Skeletal muscle cell (primary cell): Measurements from ENCODE around the gene ZNF592.

ENCODE experiments used
- DNase-seq: peaks from one replicate; pipeline ENCODE4 v3.0.0-alpha.2; 2010; ENCODE audit warnings: low read depth
- H3K4me3 ChIP-seq: 2 replicates; pipeline ENCODE4 v1.5.1; 2011; ENCODE audit warnings: low read depth, mild to moderate bottlenecking, control low read depth, low read length, moderate library complexity

ZNF592 gene

DNA sequence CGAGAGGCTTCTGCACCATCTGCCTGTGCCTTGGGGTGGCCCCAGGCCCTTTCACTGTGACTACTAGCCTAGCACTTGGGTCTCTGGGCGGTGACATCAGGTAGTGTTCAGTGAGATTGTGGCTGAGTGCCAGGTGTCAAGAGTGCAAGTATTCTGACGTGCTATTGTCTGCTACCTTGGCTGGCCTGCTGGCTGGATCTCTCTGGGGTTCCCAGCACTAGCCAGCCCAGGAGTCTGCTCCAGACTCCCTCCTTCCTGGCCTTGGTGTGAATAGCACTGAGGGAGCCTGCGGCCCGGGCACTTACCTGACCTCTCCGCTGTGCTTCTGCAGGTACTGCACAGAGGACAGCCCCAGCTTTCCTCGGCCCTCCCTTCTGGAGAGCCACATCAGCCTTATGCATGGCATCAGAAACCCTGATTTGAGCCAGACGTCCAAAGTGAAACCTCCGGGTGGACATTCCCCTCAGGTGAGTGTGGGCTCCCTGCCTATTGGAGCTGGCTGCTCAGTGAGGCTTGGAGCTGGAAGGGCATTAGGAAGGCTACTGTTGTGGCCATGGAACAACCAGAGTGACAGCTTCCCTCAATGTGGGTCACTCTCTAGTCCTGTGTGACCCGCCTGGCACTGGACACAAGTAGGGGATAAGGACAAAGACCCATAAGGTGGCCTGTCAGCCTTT lies 51.3 kb downstream of the ZNF592 start:
- H3K4me3 ChIP-seq, result no peak overlapping the region
- DNase-seq, result no peak

DNA sequence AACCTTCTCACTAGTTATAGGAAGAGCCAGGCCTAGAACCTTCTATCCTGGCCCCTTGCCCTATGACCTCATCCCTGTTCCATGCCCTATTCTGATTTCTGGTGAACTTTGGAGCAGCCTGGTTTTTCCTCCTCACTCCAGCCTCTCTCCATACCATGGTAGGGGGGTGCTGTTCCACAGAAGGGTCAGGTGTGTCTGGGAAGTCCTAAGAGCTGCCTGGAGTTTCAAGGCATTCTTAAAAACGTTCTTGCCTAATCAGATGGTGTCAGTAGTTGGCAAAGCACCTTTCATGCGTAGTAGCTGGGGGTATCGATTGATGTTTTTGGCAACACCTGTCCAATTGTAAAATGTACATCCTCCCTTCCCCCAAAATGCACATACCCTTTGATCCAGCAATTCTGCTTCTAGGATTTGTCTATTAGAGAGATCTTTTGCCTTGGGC lies 52.0 kb downstream of the ZNF592 start:
- no peak overlapping the region for H3K4me3 ChIP-seq

DNA sequence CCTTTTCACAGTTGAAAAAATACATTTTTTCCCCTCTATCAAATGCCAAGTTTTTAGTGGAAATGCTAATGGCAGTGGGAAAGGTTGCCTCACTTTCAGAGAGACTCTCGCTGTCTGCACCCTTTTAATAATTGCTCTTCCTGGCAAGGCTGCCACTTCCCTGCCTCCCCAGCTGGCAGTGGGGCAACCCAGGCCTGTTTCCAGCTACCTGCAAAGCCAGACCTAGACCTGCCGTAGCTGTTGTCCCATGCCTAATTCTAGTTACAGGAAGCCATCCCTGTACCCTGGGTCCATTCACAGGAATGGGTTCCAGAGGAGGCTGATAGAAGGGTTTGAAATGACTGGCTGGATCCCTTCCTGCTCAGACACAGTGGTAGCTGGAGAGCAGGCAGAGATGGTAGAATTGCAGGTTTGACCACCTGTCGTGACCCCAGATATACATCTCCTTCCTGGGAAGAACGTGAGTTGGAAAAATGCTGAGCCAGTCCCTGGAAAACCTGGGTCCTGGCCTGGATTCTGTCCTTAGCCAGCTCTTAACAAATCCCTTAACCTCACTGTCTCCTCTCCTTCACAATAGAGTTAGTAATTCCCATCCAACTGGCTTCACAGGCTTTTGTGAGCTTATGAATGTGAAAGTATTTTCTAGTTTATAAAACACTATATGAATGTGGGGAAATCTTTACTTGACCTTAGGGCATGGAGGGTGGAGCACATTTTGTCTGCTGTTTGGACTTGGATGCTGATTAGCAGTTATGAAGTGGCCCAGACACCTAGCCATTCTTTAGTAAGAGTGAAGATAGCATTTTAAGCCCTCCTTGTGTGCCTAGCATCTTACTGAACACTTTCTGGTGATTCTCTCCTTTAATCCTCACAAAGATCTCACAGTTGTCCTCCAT lies 55.9 kb downstream of the ZNF592 start:
- H3K4me3 ChIP-seq, result no peak overlapping the region
- no peak for DNase-seq

More for the DNA sequence above, 52.0 kb downstream of the ZNF592 start:
- no peak for DNase-seq

DNA sequence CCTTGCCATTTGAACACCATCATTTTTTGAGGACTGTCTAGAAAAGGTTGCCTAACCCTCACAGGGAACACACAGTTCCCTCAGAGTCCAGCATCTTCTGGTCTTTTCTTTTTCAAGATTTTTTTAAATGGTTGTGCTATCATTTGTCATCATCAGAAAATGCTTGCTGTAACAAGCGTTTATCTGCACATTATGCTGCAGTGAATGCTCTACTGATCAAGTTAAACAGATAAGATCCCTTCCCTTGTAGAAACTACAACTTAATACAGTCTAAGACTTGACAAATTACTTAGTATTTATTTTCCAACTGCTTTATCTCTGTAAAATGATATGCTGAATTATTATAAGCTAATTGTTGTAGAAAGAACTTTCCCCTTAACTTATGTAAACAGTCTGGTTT lies 56.8 kb downstream of the ZNF592 start:
- H3K4me3 ChIP-seq, result no peak overlapping the region
- no peak for DNase-seq

DNA sequence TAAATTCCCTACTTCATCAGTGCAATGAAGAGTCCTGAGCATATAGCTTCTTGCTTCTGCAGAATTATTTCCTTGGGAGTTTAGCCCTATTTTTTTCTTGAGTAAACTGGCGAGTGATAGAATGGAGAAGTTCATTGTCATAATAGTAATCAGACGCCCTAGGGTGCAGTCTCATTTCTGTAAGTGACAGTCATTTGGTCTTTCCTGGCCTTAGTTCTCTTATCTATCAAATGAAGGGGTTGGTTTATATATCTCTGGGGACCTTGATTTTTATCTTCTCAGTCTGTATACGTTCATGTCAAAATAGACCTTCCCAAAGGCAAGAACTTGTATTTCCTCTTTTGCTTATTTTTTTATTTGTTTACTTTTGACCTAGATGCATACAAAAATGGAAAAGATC lies 58.8 kb downstream of the ZNF592 start:
- no peak overlapping the region for H3K4me3 ChIP-seq
- no peak for DNase-seq

DNA sequence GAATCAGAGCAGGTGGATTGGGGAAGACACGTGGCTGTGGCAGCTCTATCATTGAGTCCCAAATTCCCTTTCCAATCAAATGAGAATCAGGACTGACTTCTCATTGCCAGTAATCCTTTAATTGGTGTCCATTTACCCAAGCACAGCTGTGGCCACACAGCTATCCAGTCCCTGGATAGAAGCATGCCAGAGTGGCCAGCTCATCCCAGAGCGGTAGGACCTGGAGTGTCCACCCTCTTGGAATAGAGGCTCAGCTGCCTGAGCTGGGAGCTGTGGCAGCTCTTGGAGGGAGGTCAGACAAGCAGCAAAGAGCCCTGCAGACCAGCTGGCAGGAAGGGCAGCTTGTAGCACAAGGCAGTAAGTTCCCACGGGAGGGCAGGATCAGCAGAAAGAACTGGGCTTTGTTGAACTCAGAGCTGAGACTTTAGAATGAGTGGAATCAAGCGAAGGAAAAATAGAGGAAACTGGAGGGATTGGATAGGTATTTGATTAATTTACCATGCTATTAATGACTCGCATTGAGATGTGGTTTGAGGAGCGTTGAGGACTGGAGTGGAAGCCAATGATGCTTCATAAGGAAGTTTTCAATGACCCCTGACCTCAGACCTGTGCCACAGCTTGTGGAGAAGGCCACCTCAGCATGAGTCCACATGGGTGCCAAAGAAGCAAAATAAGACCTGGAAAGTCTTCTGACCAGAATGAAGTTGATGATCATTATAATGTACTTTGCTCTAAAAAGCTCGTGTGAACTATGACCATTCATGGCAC lies 61.9 kb downstream of the ZNF592 start:
- H3K4me3 ChIP-seq, result no peak overlapping the region
- DNase-seq, result peak; percentile 48

- no peak for DNase-seq
Measured at GRCh38 chr15:84811151-84811550, 62.8 kb downstream of the ZNF592 start.

GRCh38 chr15:84811828-84812227 lies 63.4 kb downstream of the ZNF592 start:
- H3K4me3 ChIP-seq, result no peak overlapping the region
- DNase-seq, result no peak

More at GRCh38 chr15:84811151-84811550, 62.8 kb downstream of the ZNF592 start:
- no peak overlapping the region for H3K4me3 ChIP-seq

DNA sequence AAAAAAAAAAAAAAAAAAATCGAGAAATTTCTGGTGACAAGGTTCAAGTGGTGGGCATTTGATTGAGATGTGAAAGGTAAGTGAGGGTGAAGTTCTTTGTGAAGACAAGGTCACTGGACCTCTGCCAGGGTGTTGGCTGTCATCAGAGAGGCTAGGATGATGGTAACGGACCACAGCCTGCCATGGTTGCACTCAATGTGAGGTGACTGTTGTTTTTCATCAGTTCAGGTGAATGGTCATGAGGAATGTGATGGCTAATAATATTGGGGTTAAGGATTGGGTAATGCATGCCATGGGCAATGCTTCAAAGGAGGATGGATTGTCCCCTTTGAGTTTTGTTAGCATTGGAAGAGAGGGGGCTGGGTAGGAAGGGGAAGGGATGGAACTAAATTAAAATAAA lies 64.5 kb downstream of the ZNF592 start:
- no peak overlapping the region for H3K4me3 ChIP-seq
- no peak for DNase-seq

DNA sequence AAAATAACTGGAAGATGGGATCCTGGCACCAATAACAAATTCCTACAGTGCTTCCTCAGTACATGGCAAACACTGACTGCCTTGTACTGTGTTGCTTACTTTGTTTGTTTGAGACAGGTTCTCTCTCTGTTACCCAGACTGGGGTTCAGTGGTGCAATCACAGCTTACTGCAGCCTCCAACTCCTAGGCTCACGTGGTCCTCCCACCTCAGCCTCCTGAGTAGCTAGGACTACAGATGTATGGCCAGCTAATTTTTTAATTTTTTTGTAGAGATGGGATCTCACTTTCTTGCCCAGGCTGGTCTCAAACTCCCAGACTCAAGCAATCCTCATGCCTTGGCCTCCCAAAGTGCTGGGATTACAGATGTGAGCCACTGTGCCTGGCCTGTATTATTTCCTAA lies 65.0 kb downstream of the ZNF592 start:
- DNase-seq, result no peak
- H3K4me3 ChIP-seq, result no peak overlapping the region

- H3K4me3 ChIP-seq, result no peak overlapping the region
- no peak for DNase-seq
Measured at GRCh38 chr15:84813931-84814330, 65.5 kb downstream of the ZNF592 start.

DNA sequence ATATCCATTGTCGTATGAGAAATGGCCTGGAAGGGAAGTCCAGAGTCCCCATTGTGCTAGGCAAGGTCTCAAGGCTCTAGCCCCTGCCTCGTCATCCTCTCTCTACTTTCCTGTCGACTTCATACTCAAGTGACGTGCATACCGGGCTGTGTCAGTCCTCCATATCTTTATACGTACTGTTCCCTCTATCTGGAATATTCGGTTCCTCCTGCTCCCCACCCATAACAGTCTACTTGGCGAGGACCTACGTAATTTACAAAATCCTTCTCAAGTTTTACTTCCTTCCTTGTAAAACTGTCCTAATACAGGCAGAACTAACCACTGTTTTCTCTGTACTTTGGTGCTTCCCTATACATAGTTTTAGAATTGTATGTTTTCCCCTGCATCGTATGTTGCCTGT lies 66.5 kb downstream of the ZNF592 start:
- no peak overlapping the region for H3K4me3 ChIP-seq
- DNase-seq, result no peak

GRCh38 chr15:84816694-84817465 lies 68.5 kb downstream of the ZNF592 start, which contains the start of gene ALPK3:
Gene ALPK3, plus strand, starts transcription at chr15:84817356. Its CDS starts 97 bp downstream, at chr15:84817453.
- H3K4me3 ChIP-seq, result peak within 1 kb of the TSS; percentile 51
- no peak for DNase-seq

DNA sequence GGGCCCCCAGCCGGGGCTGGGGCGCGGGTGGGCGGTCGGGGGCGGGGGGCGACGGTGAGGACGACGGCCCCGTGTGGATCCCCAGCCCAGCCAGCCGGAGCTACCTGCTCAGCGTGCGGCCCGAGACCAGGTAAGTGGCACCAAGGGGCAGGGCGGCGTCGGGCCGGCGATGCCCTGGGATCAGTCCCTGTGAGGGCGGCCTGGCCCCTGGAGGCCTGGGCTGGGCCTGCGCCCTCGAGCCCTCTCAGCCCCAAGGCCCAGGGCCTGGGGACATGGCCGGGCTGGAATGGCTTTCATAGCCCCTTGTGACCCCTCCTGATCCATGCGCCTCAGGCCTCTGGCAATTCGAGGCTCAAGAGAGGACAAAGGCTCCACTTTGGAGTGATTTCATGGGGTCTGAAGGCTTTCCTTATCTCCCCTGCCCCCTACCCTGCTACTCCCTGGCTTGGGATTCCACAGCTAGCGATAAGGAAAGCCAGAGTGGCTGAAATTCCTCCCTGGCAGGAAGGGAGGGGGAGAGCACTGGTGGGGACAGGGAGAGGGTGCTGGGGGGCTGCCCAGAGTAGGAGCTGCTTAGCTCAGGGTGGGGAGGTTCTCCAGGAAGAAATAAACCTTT lies 69.2 kb downstream of the ZNF592 start:
- no peak for DNase-seq
- peak overlapping the region; percentile 51 for H3K4me3 ChIP-seq

- DNase-seq, result no peak
- H3K4me3 ChIP-seq, result peak overlapping the region; percentile 51
Measured at GRCh38 chr15:84818261-84819131, 70.1 kb downstream of the ZNF592 start.

DNA sequence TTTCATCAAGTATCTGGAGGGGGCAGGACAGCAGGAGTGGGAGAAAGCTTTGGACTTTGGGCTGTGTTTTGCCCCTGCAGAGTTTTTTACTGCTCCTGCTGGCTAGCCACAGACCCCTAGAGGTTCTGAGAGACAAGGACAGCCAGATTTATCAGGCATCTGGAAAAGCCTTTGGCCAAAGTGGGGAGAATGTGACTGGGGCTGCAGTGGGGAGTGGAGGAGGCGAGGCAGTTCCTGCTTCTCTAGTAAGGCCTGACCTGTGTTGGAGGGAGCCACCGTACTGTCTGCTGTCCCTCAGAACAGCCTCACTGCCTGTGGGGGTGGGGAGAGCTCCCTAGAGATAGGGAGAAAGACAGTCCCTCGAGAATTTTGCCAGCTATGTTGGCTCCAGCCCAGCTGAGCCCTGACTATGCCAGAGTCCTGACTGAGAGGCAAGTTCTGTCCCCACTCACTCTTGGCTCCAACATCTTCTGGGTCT lies 70.9 kb downstream of the ZNF592 start:
- no peak overlapping the region for H3K4me3 ChIP-seq
- no peak for DNase-seq

GRCh38 chr15:84819791-84820190 lies 71.4 kb downstream of the ZNF592 start:
- no peak for DNase-seq

More at GRCh38 chr15:84819791-84820190, 71.4 kb downstream of the ZNF592 start:
- no peak overlapping the region for H3K4me3 ChIP-seq
